ENCODE data around the gene RPUSD4. TPM values are rescaled to one million over a fixed set of nuclear protein-coding genes. Genes with fewer than 3 reads are reported as not detected.

Gene RPUSD4
- total RNA-seq, 1 donor from 2014 or later, result 58.2 TPM

GRCh38 chr11:126231725-126232459, 20.4 kb upstream of the RPUSD4 start:
- TF ChIP-seq, protein P1, sequence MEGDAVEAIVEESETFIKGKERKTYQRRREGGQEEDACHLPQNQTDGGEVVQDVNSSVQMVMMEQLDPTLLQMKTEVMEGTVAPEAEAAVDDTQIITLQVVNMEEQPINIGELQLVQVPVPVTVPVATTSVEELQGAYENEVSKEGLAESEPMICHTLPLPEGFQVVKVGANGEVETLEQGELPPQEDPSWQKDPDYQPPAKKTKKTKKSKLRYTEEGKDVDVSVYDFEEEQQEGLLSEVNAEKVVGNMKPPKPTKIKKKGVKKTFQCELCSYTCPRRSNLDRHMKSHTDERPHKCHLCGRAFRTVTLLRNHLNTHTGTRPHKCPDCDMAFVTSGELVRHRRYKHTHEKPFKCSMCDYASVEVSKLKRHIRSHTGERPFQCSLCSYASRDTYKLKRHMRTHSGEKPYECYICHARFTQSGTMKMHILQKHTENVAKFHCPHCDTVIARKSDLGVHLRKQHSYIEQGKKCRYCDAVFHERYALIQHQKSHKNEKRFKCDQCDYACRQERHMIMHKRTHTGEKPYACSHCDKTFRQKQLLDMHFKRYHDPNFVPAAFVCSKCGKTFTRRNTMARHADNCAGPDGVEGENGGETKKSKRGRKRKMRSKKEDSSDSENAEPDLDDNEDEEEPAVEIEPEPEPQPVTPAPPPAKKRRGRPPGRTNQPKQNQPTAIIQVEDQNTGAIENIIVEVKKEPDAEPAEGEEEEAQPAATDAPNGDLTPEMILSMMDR (IDR thresholded peaks at IDR 0.05), result no peak
- DNase-seq (no peak), ATAC-seq (ENCODE audit: low read depth) (no peak)
- H3K27ac Mint-ChIP-seq, result no peak overlapping the region
- H3K4me3 Mint-ChIP-seq, result no peak overlapping the region
- no peaks in the 10 kb centered on the region for H3K9me3 Mint-ChIP-seq
- H3K36me3 Mint-ChIP-seq (ENCODE audit: low read depth), result peaks cover 32% of the 10 kb centered on the region
- no peaks in the 10 kb centered on the region for H3K4me1 Mint-ChIP-seq
- intact Hi-C loops (cut with micrococcal nuclease), result no loop called here
- ChIA-PET CTCF (no interaction called here), POLR2A (no interaction called here)
- H3K27me3 Mint-ChIP-seq, result no peaks in the 10 kb centered on the region

- no peak for ATAC-seq (ENCODE audit: low read depth)
- Mint-ChIP-seq H3K27me3 (no peaks in the 10 kb centered on the region), H3K9me3 (no peaks in the 10 kb centered on the region), H3K4me1 (no peaks in the 10 kb centered on the region), H3K4me3 (no peak overlapping the region), H3K36me3 (ENCODE audit: low read depth) (peaks cover 25% of the 10 kb centered on the region), H3K27ac (no peak overlapping the region)
- intact Hi-C loops (cut with micrococcal nuclease), result no loop called here
- ChIA-PET POLR2A (no interaction called here), CTCF (interaction anchor here (1.6 kb wide), 1 partner anchor 10 kb away, joined by 4 read pairs; no protein-coding TSS in a partner anchor)
- TF ChIP-seq, protein P1 (IDR thresholded peaks at IDR 0.05), result no peak
- DNase-seq, result no peak
Measured at GRCh38 chr11:126229858-126230540, 18.5 kb upstream of the RPUSD4 start.

GRCh38 chr11:126226334-126227084, 15.1 kb upstream of the RPUSD4 start:
- Mint-ChIP-seq H3K27me3 (no peaks in the 10 kb centered on the region), H3K9me3 (no peaks in the 10 kb centered on the region), H3K4me3 (no peak overlapping the region), H3K36me3 (ENCODE audit: low read depth) (peaks cover 18% of the 10 kb centered on the region), H3K4me1 (no peaks in the 10 kb centered on the region), H3K27ac (no peak overlapping the region)
- ATAC-seq (ENCODE audit: low read depth) (no peak), DNase-seq (no peak)
- CTCF ChIA-PET, result no interaction called here
- intact Hi-C loops (cut with micrococcal nuclease), result no loop called here
- POLR2A ChIA-PET, result no interaction called here
- TF ChIP-seq, protein P1 (IDR thresholded peaks at IDR 0.05), result no peak

- ChIA-PET POLR2A (no interaction called here), CTCF (no interaction called here)
Measured at GRCh38 chr11:126225295-126225665, 13.8 kb upstream of the RPUSD4 start.

More at GRCh38 chr11:126225295-126225665, 13.8 kb upstream of the RPUSD4 start:
- no peak for ATAC-seq (ENCODE audit: low read depth)
- intact Hi-C loops (cut with micrococcal nuclease), result no loop called here
- H3K36me3 Mint-ChIP-seq (ENCODE audit: low read depth), result peaks cover 13% of the 10 kb centered on the region
- no peak overlapping the region for H3K4me3 Mint-ChIP-seq
- no peaks in the 10 kb centered on the region for H3K9me3 Mint-ChIP-seq
- H3K27ac Mint-ChIP-seq, result no peak overlapping the region
- no peaks in the 10 kb centered on the region for H3K4me1 Mint-ChIP-seq
- no peaks in the 10 kb centered on the region for H3K27me3 Mint-ChIP-seq
- TF ChIP-seq, protein P1 (IDR thresholded peaks at IDR 0.05), result no peak
- DNase-seq, result no peak

All from activated B cell treated with CpG ODN at 0.5 μM for 24 hours (primary cell).